Activated CD4-positive, alpha-beta T cell treated with anti-CD3 and anti-CD28 coated beads, Interleukin-2, amount 50 U/mL, for 16 hours (primary cell): ENCODE results near the gene D2HGDH.
"Not testable (repeated sequence)": the region's sequence is repeated elsewhere in the genome, so short reads cannot be mapped to it uniquely, and the experiment has no call there.

ENCODE experiments used
- DNase-seq: peaks from one replicate; pipeline ENCODE4 v3.0.0-alpha.2; 2020

D2HGDH gene

GRCh38 chr2:241811201-241811951, 76.9 kb downstream of the D2HGDH start:
- no peak for DNase-seq

GRCh38 chr2:241811952-241812729, 77.7 kb downstream of the D2HGDH start:
- DNase-seq: no peak

DNA sequence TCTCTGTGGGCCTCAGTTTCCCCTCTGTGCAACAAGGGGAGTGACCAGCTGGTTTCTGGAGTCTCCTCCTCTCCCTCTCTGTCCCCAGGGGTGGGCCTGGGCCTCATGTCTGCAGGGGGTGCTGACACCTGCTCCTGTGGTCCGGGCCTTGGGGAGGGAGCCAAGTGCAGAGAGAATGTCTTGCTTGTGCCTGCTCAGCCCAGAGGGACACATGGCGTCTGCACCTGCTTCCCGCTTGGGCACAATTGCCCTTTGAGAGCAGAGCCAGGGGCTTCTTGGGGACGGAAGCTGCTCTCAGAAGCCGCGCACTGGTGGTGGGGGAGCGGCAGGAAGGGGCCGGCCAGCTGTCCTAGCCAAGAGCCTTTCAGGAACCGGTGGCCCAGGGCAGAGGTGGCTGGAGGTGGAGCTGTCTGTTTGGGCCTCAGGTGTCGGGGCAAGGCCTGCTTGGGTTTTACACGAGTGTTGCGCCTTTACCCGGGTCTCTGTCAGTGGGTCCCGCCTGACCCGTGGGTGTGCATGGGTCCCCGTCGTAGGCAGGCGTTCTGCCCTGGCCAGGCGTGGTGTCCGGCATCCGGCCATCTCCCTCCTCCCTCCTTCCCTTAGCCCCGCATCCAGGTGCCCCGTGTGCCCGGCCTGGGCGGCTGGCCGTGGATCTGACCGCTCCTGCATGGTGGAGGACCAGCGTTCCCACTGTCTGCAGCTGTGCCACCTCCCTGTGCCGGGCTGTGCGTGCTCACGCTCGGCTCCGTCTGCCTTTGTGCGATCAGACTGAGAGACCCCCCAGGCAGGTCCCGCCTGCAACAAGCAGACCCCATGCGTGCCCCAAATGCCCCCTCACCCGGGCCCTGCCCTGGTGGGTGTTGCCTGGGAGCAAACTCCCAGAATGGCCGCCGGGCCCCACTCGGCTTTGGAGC, 78.6 kb downstream of the D2HGDH start:
- no peak for DNase-seq

- DNase-seq: no peak
Observed at GRCh38 chr2:241813644-241814392, 79.4 kb downstream of the D2HGDH start.

DNA sequence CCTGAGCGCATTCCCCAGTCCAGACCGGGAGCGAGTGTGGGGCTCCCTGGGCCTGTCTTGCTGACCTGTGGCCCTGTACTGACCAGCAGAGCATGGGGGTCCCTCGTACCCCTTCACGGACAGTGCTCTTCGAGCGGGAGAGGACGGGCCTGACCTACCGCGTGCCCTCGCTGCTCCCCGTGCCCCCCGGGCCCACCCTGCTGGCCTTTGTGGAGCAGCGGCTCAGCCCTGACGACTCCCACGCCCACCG, 79.9 kb downstream of the D2HGDH start:
- no peak for DNase-seq

- DNase-seq: no peak
Observed at GRCh38 chr2:241814643-241815476, 80.4 kb downstream of the D2HGDH start.

DNA sequence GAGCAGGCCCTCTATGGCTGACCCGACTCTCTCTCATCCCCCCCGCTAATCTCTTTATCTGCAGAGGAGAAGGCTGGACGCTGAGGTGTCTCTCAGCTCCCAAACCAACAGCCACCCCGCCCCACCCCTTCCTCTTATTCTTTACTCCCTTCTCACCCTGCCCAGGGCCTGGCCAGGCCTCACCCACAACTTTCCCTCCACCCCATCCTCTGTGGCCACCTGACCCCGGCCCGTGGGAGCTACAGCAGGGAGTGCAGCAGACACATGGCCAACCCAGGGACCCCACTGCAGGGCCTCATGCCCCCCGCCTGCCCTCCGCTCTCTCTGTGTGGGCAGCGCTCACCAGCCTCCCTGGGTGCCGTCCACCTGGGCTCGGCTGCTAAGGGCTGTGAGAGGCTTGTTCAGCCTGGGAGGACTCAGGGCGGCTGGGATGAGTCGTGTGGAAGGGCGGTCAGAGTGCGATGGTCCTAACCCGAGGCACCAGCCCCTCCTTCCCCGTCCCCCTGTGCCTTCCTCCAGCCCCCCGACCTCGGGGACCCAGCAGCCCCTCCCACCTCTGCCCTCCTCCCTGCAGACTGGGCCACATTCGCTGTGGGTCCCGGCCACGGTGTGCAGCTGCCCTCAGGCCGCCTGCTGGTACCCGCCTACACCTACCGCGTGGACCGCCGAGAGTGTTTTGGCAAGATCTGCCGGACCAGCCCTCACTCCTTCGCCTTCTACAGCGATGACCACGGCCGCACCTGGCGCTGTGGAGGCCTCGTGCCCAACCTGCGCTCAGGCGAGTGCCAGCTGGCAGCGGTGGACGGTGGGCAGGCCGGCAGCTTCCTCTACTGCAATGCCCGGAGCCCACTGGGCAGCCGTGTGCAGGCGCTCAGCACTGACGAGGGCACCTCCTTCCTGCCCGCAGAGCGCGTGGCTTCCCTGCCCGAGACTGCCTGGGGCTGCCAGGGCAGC, 81.3 kb downstream of the D2HGDH start:
- DNase-seq: no peak

GRCh38 chr2:241816431-241817121, 82.1 kb downstream of the D2HGDH start:
- DNase-seq: no peak

GRCh38 chr2:241817126-241817820, 82.8 kb downstream of the D2HGDH start:
- DNase-seq: no peak

DNA sequence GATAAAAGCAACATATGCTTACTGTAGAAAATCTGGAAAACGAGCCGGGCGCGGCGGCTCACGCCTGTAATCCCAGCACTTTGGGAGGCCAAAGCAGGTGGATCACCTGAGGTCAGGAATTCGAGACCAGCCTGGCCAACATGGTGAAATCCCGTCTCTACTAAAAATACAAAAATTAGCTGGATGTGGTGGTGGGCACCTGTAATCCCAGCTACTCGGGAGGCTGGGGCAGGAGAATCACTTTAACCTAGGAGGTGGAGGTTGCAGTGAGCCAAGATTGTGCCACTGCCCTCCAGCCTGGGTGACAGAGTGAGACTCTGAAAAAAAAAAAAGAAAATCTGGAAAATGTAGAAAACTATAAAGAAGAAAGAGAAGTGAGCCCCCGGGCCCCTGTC, 83.4 kb downstream of the D2HGDH start:
- DNase-seq: not testable (repeated sequence)
